ENCODE results near the gene TMPRSS13. TPM values are rescaled to one million over a fixed set of nuclear protein-coding genes. Genes with fewer than 3 reads are reported as not detected.

TMPRSS13 gene
- total and polyA plus RNA-seq, 8 donors: 1.4 to 8.2 (median 2.3) TPM

DNA sequence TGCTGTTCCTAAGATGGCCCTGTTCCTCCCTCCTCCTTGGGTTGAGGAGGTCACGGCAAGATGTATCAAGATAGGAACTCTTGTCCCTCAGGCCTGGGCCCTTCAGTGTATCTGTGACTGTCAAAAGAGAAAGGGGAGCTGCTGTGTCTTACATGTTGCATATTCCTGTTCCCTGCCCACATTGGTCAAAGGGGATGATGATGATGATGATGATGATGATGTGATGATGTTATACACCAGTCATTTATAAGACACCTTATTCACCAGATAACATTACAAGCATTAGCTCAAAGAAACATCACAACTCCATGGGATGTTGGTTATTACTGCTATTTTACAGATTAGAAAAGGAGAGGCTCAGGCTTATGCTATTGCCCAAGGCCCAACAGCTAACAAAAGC, 66.4 kb downstream of the TMPRSS13 start:
- DNase-seq (no peak), ATAC-seq (no peak), FAIRE-seq (no peak)
- TF ChIP-seq, protein P1, sequence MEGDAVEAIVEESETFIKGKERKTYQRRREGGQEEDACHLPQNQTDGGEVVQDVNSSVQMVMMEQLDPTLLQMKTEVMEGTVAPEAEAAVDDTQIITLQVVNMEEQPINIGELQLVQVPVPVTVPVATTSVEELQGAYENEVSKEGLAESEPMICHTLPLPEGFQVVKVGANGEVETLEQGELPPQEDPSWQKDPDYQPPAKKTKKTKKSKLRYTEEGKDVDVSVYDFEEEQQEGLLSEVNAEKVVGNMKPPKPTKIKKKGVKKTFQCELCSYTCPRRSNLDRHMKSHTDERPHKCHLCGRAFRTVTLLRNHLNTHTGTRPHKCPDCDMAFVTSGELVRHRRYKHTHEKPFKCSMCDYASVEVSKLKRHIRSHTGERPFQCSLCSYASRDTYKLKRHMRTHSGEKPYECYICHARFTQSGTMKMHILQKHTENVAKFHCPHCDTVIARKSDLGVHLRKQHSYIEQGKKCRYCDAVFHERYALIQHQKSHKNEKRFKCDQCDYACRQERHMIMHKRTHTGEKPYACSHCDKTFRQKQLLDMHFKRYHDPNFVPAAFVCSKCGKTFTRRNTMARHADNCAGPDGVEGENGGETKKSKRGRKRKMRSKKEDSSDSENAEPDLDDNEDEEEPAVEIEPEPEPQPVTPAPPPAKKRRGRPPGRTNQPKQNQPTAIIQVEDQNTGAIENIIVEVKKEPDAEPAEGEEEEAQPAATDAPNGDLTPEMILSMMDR (IDR thresholded peaks at IDR 0.05): no peak
- Histone ChIP-seq H3K4me3 (no peak overlapping the region), H3K4me1 (no peaks in the 10 kb centered on the region), H3K27ac (no peak overlapping the region), H3K36me3 (no peaks in the 10 kb centered on the region), H3K9me3 (no peaks in the 10 kb centered on the region), H3K27me3 (no peaks in the 10 kb centered on the region)
- WGBS, 2 donors: 83 to 100% methylated on average over 1 of the region's 1 CpG
- intact Hi-C loops (cut with DNase I): no loop called here

- TF ChIP-seq, protein P1 (IDR thresholded peaks at IDR 0.05): no peak
- no peak for DNase-seq
- no peak for FAIRE-seq
- H3K27ac ChIP-seq: peak overlapping the region in 1 of 4 donors; percentile 30
- no peaks in the 10 kb centered on the region for H3K4me1 ChIP-seq
- 73 to 76% methylated on average over 12 of the region's 12 CpGs for WGBS, 2 donors
- H3K36me3 ChIP-seq: no peaks in the 10 kb centered on the region
- no peaks in the 10 kb centered on the region for H3K27me3 ChIP-seq
- no peak overlapping the region for H3K4me3 ChIP-seq
- intact Hi-C loops (cut with DNase I): no loop called here
- peak in 3 of 4 donors; percentile 19 to 63 (median 37) for ATAC-seq
- H3K9me3 ChIP-seq: no peaks in the 10 kb centered on the region
Observed at GRCh38 chr11:117862019-117862725, 67.0 kb downstream of the TMPRSS13 start.

DNA sequence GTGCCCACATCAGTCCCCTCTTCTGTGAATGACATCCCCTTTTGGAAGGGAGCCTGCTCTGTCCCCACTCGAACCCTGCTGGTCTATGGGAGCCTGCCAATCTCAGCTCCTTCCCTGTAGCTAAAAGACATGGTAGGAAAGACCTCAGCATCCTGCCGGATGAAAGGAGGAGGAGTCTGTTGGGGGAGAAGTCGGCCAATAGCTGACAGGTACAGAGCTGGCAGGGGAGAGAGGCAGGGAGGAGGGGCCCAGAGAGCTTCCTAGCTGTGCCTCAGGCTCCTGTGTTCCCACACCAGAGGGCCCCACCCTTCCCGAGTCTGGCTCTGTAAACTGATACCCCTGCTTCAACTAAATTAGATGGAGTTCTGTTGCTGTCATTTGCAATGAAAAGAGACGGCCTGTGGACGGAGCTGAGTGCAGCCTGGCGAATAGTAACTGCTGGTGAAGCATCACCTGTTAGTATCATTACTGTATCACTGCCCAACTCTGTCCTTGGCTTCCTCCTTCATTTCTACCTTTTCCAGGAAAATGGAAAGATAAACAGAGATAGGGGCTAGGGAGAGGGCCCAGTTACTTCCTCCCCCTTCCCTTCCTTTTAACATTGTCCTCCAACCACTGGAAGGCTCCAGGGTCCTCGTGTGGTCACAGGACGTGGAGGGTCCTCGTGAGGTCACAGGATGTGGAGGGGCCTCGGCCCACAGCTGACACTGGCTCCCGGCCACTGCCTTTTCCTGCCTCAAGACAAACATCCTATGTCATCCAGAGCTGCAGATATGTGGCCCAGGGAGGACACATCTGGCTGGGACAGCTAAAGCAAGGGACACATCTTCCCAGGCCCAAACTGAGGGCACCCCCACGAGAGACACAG, 67.8 kb downstream of the TMPRSS13 start:
- ATAC-seq: peak in 3 of 4 donors; percentile 42 to 67 (median 50)
- H3K36me3 ChIP-seq: no peaks in the 10 kb centered on the region
- H3K4me3 ChIP-seq: no peak overlapping the region
- no peak for FAIRE-seq
- peak overlapping the region in 1 of 4 donors; percentile 30 for H3K27ac ChIP-seq
- no peaks in the 10 kb centered on the region for H3K27me3 ChIP-seq
- WGBS, 2 donors: 52 to 62% methylated on average over 13 of the region's 13 CpGs
- intact Hi-C loops (cut with DNase I): no loop called here
- no peaks in the 10 kb centered on the region for H3K9me3 ChIP-seq
- no peaks in the 10 kb centered on the region for H3K4me1 ChIP-seq
- TF ChIP-seq, protein P1 (IDR thresholded peaks at IDR 0.05): no peak
- DNase-seq: peak in 1 of 6 donors; percentile 33

- ATAC-seq (no peak), FAIRE-seq (no peak), DNase-seq (peak in 1 of 6 donors; percentile 35)
- Histone ChIP-seq H3K4me1 (no peaks in the 10 kb centered on the region), H3K4me3 (no peak overlapping the region), H3K27ac (no peak overlapping the region), H3K36me3 (no peaks in the 10 kb centered on the region), H3K27me3 (no peaks in the 10 kb centered on the region), H3K9me3 (no peaks in the 10 kb centered on the region)
- 75 to 89% methylated on average over 6 of the region's 6 CpGs for WGBS, 2 donors
- intact Hi-C loops (cut with DNase I): no loop called here
- TF ChIP-seq, protein P1 (IDR thresholded peaks at IDR 0.05): no peak
Observed at GRCh38 chr11:117860139-117860538, 69.1 kb downstream of the TMPRSS13 start.
